Stimulated activated CD4-positive, alpha-beta T cell treated with anti-CD3 and anti-CD28 coated beads, Interleukin-2, amount 100 ng/mL, for 4 hours (primary cell): ENCODE data around the gene ABI1.

Experiments
- DNase-seq: peaks from one replicate; pipeline ENCODE4 v3.0.0-alpha.2; 2020; ENCODE audit warnings: low read depth

ABI1 gene

DNA sequence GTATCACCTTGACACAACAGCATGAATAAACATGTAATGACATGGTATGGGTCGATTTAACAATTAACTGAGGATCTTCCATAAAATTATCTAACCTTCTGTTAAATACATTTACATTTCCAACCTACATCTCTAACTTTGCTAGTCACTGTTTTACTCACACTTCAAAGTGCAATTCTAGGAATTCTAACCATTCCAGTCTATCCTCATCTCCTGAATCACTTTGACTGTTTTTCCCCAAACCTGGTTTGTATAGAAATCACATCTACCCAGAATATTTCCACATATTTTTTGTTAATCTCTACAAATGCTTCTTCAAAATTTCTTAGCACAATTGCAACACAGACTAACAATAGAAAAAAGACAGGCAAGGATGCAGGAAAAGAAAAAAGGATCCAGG lies 6.2 kb downstream of the ABI1 start:
- no peak for DNase-seq

DNA sequence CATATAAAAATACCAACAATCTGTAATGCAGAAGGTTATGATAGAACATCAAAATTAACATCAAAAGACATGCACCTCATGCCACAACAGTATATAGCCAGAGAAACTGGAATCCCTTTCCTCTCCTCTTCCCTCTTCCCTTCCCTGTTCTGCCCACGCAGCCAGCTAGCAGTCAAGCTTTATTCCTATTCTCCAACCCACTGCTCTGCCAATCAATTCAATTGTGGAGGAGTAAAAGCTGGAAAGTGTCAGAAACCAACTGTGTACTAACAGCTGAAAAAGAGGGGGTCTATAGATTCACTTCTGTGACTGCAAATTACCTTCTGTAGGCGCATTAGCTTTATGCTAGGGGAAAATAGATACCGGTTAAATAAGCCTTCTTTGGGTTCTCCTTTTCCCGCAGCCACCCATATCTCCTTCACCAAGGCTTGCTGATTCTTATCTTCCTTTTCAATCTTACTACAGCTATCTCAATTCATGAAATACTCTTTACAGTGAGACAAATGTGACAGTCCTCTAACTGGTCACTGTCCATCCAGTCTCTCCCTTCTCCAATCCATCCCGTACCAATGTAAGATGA lies 16.3 kb downstream of the ABI1 start:
- DNase-seq, result no peak

- DNase-seq, result no peak
Observed at GRCh38 chr10:26843736-26844135, 17.0 kb downstream of the ABI1 start.

GRCh38 chr10:26841733-26842317 lies 18.9 kb downstream of the ABI1 start:
- no peak for DNase-seq

- DNase-seq, result no peak
Observed at GRCh38 chr10:26840938-26841732, 19.6 kb downstream of the ABI1 start.

DNA sequence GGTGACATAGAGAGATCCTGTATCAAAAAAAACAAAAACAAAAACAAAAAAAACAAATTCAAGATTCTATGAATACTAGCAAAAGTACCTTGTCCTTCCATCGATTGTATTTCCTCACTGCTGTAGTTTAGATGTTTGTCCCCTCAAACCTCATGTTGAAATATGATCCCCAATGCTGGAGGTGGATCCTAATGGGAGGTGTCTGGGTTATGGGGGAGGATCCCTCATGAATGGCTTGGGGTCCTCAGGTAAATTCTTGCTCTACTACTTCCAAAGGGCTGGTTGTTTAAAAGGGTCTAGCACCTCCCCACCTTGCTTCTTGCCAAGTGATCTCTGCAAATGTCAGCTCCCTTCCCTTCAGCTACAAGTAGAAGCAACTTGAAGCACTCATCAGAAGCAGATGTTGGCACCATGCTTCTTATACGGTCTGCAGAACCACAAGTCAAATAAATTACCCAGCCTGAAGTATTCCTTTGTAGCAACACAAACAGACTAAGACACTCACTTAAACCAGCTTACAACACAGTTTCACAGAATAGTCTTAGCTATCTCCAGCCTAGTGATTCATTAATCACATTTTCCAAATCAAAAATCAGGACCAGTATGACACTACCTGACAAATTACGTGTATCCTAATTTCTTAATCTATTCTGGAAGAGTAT lies 20.7 kb downstream of the ABI1 start:
- no peak for DNase-seq

DNA sequence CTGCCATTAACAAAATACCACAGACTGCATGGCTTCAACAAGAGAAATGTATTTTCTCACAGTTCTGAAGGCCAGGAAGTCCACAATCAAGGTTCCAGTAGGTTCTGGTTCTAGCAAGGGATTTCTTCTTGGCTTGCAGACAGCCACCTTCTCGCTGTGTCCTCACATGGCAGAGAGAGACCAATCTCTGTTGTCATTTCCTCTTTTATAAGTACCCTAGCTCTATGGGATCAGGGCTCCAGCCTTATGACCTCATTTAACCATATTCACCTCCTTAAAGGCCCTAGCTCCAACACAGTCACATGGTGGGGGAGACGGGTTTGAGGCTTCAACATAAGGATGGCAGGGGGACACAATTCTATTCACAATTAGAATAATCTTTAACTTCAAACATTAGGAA lies 23.6 kb downstream of the ABI1 start:
- DNase-seq, result no peak

- no peak for DNase-seq
Observed at GRCh38 chr10:26835025-26835424, 25.7 kb downstream of the ABI1 start.

DNA sequence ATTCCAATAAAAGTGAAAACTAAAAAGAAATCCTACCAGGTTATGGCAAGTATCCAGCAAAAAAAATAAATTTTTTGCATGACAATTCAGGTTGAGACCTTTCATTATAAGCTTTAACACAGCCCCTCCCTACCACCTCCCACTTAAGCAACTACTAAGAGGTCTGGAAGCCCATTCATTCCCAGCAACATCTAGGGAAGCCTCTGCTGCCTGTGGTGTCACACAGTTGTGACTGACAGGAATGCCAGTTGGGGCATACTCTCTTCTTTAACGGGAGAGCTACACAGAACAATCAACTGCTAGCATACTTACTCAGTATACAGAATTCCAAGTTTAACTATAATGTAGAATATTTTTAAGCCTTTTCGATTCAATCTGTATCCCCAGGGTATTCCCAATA lies 27.8 kb downstream of the ABI1 start:
- DNase-seq, result no peak

- no peak for DNase-seq
Observed at GRCh38 chr10:26831936-26832335, 28.8 kb downstream of the ABI1 start.

DNA sequence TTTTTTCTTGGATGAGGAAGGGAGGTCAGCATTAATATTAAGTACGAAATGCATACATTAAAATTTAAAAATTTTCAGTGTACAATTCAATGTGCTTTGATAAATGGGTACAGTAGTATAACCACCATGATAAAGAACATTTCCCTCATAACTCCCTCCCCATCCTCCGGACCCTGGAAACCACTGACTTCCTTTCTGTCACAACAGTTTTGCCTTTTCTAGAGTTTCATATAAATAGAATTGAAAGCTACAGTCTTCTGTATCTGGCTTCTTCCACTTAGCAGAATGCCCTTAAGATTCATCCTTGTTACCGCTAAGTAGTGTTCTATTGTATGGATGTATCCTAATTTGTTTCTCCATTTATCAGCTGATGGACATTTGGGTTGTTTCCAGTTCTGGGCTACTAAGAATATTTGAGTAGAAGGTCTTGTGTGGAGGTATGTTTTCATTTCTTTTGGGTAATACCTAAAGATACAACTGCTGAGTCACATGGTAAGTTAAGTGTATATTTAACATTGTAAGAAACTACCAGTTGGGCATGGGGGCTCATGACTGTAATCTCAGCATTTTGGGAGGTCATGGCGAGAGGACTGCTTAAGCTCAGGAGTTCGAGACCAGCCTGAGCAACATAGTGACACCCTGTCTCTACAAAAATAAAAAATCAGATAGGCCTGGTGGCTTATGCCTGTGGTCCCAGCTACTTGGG lies 30.8 kb downstream of the ABI1 start:
- no peak for DNase-seq

DNA sequence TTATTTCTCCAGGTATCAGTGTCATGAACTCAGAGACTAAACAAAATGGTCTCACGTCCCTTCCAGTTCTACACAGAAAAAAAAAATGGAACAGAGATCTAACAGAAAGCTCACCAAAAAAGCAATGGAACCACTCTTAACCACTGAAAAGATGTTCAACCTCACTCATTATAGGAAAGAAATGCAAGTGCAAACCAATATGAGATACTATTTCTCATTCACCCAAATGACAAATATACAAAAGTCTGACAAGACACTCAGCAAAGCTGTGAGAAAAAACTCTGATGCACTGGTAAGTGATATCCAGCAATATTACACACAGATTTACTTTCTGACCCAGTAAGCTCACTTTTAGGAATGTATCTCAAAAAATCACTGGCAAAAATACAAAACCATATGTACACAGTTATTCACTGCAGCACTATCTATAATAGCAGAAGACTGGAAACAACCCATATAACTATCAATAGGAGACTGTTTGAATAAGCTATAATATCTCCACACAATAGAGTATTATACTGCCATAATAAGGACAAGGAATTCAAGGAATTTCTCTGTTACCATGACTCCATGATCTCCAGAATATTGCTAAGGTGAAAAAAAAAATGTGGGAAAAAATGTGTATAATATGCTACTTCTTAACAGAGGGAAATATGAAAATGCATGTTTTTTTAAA lies 36.6 kb downstream of the ABI1 start:
- DNase-seq, result no peak

GRCh38 chr10:26821699-26822570 lies 38.8 kb downstream of the ABI1 start:
- no peak for DNase-seq

DNA sequence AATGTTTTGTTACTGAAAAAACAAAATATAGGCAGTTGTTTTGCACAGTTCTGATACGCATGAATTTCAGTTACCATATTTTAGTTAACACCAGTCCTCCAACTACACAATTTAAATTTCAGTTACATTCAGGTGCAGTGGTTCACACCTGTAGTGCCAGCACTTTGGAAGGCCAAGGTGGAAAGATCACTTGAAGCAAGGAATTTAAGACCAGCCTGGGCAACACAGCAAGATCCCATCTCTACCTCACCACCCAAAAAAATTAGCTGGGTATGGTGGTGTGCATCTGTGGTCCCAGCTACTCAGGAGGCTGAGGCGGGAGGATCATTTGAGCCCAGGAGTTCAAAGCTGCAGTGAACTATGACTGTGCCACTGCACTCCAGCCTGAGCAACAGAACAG lies 45.3 kb downstream of the ABI1 start:
- no peak for DNase-seq

GRCh38 chr10:26810435-26811026 lies 50.2 kb downstream of the ABI1 start:
- DNase-seq, result no peak

DNA sequence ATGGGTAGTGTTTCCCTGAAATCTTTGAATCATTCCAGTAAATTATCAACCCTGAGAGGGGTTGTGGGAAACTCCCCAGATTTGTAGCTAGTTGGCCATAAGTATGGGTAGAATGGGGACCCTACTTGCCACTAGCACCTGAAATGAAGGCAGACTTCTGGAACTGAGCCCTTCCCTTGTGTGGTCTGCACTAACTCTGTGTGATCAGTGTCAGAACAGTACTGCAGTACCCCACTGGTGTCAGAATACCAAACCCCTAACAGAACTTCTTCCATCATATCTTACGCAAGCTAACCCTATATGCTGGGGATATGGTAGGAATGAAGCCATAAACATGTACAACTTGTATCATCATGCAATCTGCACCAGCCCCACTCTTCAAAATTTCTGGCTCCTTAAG lies 50.8 kb downstream of the ABI1 start:
- no peak for DNase-seq

DNA sequence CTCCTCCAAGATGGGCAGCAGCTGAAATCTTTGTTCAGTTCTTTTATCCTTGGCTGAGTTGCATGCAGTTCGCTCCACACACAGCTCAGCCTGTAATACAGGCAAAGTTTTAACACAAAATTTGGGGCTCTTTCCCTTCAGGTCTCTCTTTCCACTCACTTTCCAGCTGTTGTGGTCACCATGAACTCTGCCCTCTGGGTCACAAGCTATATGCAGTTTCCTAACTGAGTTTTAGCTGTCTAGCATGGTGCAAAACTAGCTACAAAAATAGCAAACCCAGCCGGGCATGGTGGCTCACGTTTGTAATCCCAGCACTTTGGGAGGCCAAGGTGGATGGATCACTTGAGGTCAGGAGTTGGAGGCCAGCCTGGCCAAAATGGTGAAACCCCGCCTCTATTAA lies 53.2 kb downstream of the ABI1 start:
- no peak for DNase-seq

GRCh38 chr10:26806557-26806956 lies 54.2 kb downstream of the ABI1 start:
- DNase-seq, result no peak

DNA sequence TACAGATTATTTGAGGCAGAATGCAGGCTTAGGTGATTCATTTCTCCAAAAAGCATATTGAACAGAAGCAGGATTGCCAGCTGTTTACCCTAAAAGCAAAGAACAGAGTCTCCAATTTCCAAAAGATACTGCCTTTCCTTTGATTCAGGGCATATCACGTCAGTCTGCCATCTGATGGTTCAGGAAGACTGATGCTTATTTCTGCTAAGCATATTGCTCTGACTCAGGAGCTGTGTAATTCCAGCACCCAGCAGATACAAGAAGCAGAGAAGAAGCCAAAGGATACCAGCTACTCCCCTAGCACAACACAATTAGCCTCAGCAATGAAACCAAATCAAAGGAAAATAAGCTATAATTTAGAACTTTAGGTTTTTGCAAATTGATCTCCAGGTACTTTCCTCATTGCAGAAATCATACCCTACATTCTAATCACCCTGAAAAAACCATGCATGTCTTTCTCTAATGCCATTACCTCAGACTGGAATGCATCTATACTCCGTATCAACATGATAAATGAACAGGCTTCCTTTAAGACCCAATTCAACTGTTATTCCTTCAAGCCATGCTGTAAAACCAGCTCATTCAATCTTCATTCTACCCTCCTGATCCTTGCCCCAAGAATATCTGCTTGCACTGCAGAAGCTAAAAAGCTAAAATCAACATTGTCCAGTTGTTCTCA lies 55.1 kb downstream of the ABI1 start:
- no peak for DNase-seq
